H1 (cell line): ENCODE data around the gene KRTDAP. TPM values are rescaled to one million over a fixed set of nuclear protein-coding genes. Genes with fewer than 3 reads are reported as not detected.
A peak's percentile ranks its signal among the peaks of the same experiment; 100 is the strongest.

Source experiments
- CTCF ChIA-PET: fragments of 300-600 bp; sonication (Branson Sonifier 250); formaldehyde crosslinking; loops from one replicate; lab custom pipeline; 2021; ENCODE audit not compliant: partially characterized antibody; lab: Charles Lee
- POLR2A ChIA-PET: fragments of 300-600 bp; sonication (Branson Sonifier 250); formaldehyde crosslinking; loops from one replicate; lab custom pipeline; 2021; ENCODE audit warnings: inconsistent platforms; ENCODE audit not compliant: partially characterized antibody; lab: Charles Lee
- DNase-seq, 2 experiments: peaks; one replicate each; pipeline versions ENCODE4 v3.0.0 to v3.0.0-alpha.2; 2010 to 2022; ENCODE audit warnings: low spot score in 2 of 2, low read depth in 1 of 2, mixed read lengths in 1 of 2
- FAIRE-seq: peaks from 2 replicates; lab custom pipeline; 2011; peaks lifted over from hg19 to GRCh38; lab: Jason Lieb, UNC
- H2AFZ ChIP-seq: 2 replicates; pipeline ENCODE4 v1.8.1; 2012; ENCODE audit warnings: low read length, inconsistent platforms
- H2AK5ac ChIP-seq: 2 replicates; pipeline ENCODE4 v1.6.1; 2013; ENCODE audit warnings: low read depth, low read length
- H2BK120ac ChIP-seq: replicated peaks from 2 replicates; pipeline ENCODE3; 2013; ENCODE audit warnings: low read depth, low read length, inconsistent platforms
- H2BK12ac ChIP-seq: 2 replicates; pipeline ENCODE4 v1.6.1; 2013; ENCODE audit warnings: low read depth, low read length
- H2BK15ac ChIP-seq: 2 replicates; pipeline ENCODE4 v1.6.1; 2013; ENCODE audit warnings: low read length
- H2BK20ac ChIP-seq: 2 replicates; pipeline ENCODE4 v1.6.1; 2013; ENCODE audit warnings: low read length
- H2BK5ac ChIP-seq: 2 replicates; pipeline ENCODE4 v1.6.1; 2013; ENCODE audit warnings: low read depth, low read length
- H3K14ac ChIP-seq: 2 replicates; pipeline ENCODE4 v1.6.1; 2013; ENCODE audit warnings: inconsistent platforms; ENCODE audit not compliant: insufficient read length
- H3K18ac ChIP-seq: 2 replicates; pipeline ENCODE4 v1.6.1; 2013; ENCODE audit warnings: low read length; ENCODE audit errors: extremely low read depth
- H3K23ac ChIP-seq: 2 replicates; pipeline ENCODE4 v1.6.1; 2013; ENCODE audit warnings: inconsistent platforms; ENCODE audit not compliant: insufficient read length
- H3K23me2 ChIP-seq: 2 replicates; pipeline ENCODE4 v1.6.1; 2013; ENCODE audit warnings: low read depth, low read length
- H3K27ac ChIP-seq: 2 replicates; pipeline ENCODE4 v1.6.1; 2011; ENCODE audit warnings: low read depth, low read length, inconsistent platforms
- H3K27me3 ChIP-seq, 4 experiments: replicated peaks in 1 of 4; 1 replicate in 1 of 4; 2 replicates in 3 of 4; pipeline versions ENCODE4 v1.6.1 to v1.8.1; 2011 to 2013; ENCODE audit warnings: low read length in 3 of 4, mild to moderate bottlenecking in 3 of 4, inconsistent platforms in 2 of 4, mixed read lengths in 2 of 4, moderate library complexity in 1 of 4; ENCODE audit not compliant: control insufficient read depth in 3 of 4, insufficient read depth in 3 of 4; ENCODE audit errors: extremely low read depth in 1 of 4
- H3K36me3 ChIP-seq, 4 experiments: 2 replicates each; pipeline versions ENCODE4 v1.6.1 to v1.8.1; 2011 to 2013; ENCODE audit warnings: mild to moderate bottlenecking in 4 of 4, low read length in 3 of 4, moderate library complexity in 2 of 4, control low read depth in 1 of 4, inconsistent platforms in 1 of 4; ENCODE audit not compliant: insufficient read depth in 4 of 4, control insufficient read depth in 2 of 4
- H3K4ac ChIP-seq: replicated peaks from 2 replicates; pipeline ENCODE3; 2013; ENCODE audit warnings: low read length, low read depth, mixed read lengths, inconsistent platforms; ENCODE audit not compliant: insufficient read length
- H3K4me1 ChIP-seq, 4 experiments: replicated peaks in 1 of 4; 1 replicate in 1 of 4; 2 replicates in 3 of 4; pipeline versions ENCODE4 v1.6.1 to v1.8.1; 2011 to 2013; ENCODE audit warnings: low read length in 3 of 4, inconsistent platforms in 2 of 4, mixed read lengths in 1 of 4; ENCODE audit not compliant: insufficient read depth in 4 of 4, control insufficient read depth in 3 of 4
- H3K4me2 ChIP-seq, 2 experiments: 2 replicates each; pipeline versions ENCODE4 v1.6.1 to v1.8.1; 2011 to 2013; ENCODE audit warnings: low read depth in 2 of 2, low read length in 2 of 2, control low read depth in 1 of 2, inconsistent platforms in 1 of 2, mild to moderate bottlenecking in 1 of 2; ENCODE audit not compliant: insufficient read depth in 1 of 2
- H3K4me3 ChIP-seq, 4 experiments: fragments of 200-600, 300-600 bp in 1 of 4; sonication (generic), shearing (Covaris generic), sonication (Bioruptor Twin) in 1 of 4; 2 replicates each; pipeline versions ENCODE4 v1.5.1 to v1.8.1; 2011 to 2016; ENCODE audit warnings: low read length in 4 of 4, low read depth in 3 of 4, control low read depth in 2 of 4, inconsistent platforms in 2 of 4, mild to moderate bottlenecking in 2 of 4, mixed read lengths in 1 of 4, moderate library complexity in 1 of 4; ENCODE audit not compliant: insufficient read depth in 2 of 4; ENCODE audit errors: extremely low read depth in 1 of 4
- H3K56ac ChIP-seq: replicated peaks from 2 replicates; pipeline ENCODE3; 2013; ENCODE audit warnings: low read depth, mild to moderate bottlenecking, mixed read lengths, low read length, inconsistent platforms; ENCODE audit not compliant: insufficient read length
- H3K79me1 ChIP-seq: 2 replicates; pipeline ENCODE4 v1.6.1; 2013; ENCODE audit warnings: low read depth, low read length, control low read depth
- H3K79me2 ChIP-seq, 2 experiments: 2 replicates each; pipeline versions ENCODE4 v1.6.1 to v1.8.1; 2012 to 2013; ENCODE audit warnings: low read length in 2 of 2, mild to moderate bottlenecking in 2 of 2, inconsistent platforms in 1 of 2; ENCODE audit not compliant: insufficient read depth in 2 of 2, control insufficient read depth in 1 of 2
- H3K9ac ChIP-seq, 4 experiments: replicated peaks in 1 of 4; 1 replicate in 1 of 4; 2 replicates in 3 of 4; pipeline versions ENCODE4 v1.6.1 to v1.8.1; 2011 to 2013; ENCODE audit warnings: low read depth in 3 of 4, low read length in 3 of 4, control low read depth in 2 of 4, mild to moderate bottlenecking in 2 of 4, moderate library complexity in 2 of 4, inconsistent platforms in 1 of 4; ENCODE audit errors: extremely low read depth in 1 of 4
- H3K9me3 ChIP-seq, 2 experiments: 2 replicates each; pipeline versions ENCODE4 v1.6.1 to v1.8.1; 2012 to 2013; ENCODE audit warnings: mild to moderate bottlenecking in 2 of 2, moderate library complexity in 2 of 2, control low read depth in 1 of 2, inconsistent platforms in 1 of 2, low read depth in 1 of 2, low read length in 1 of 2, mixed read lengths in 1 of 2; ENCODE audit not compliant: insufficient read depth in 2 of 2
- H4K20me1 ChIP-seq, 2 experiments: replicated peaks in 1 of 2; 2 replicates each; pipeline versions ENCODE3 to v1.8.1; 2011 to 2013; ENCODE audit warnings: inconsistent platforms in 2 of 2, low read length in 2 of 2, mild to moderate bottlenecking in 1 of 2; ENCODE audit not compliant: insufficient read depth in 2 of 2, control insufficient read depth in 1 of 2
- H4K5ac ChIP-seq: 2 replicates; pipeline ENCODE4 v1.6.1; 2013; ENCODE audit warnings: low read length, low read depth, mixed read lengths, inconsistent platforms; ENCODE audit not compliant: insufficient read length
- H4K8ac ChIP-seq: 2 replicates; pipeline ENCODE4 v1.8.0; 2013; ENCODE audit warnings: mild to moderate bottlenecking, moderate library complexity, low read length, inconsistent platforms; ENCODE audit not compliant: insufficient read depth; ENCODE audit errors: extremely low read depth
- H4K91ac ChIP-seq: replicated peaks from 2 replicates; pipeline ENCODE3; 2013; ENCODE audit warnings: low read length, mixed read lengths, inconsistent platforms; ENCODE audit not compliant: insufficient read length
- E2F6 ChIP-seq: IDR thresholded peaks from 2 replicates; pipeline ENCODE4 v1.6.1; 2012; ENCODE audit warnings: inconsistent platforms
- EGR1 ChIP-seq: IDR thresholded peaks from 2 replicates; pipeline ENCODE4 v1.6.1; 2011; ENCODE audit warnings: low read depth, low read length, borderline replicate concordance
- FOSL1 ChIP-seq: IDR thresholded peaks from 2 replicates; pipeline ENCODE4 v1.6.1; 2011; ENCODE audit warnings: mild to moderate bottlenecking, low read depth, low read length, moderate library complexity; ENCODE audit not compliant: insufficient read depth
- KDM5A ChIP-seq: fragments of 200-600 bp; IDR thresholded peaks from 2 replicates; pipeline ENCODE4 v1.7.1; 2012; ENCODE audit warnings: mild to moderate bottlenecking, low read length, inconsistent platforms, mixed read lengths
- MAX ChIP-seq: IDR thresholded peaks from 2 replicates; pipeline ENCODE4 v1.6.1; 2012; ENCODE audit warnings: inconsistent platforms
- POLR2AphosphoS5 ChIP-seq: IDR thresholded peaks from 2 replicates; pipeline ENCODE4 v1.6.1; 2011; ENCODE audit warnings: low read depth, low read length
- SIN3A ChIP-seq, 2 experiments: IDR thresholded peaks in 1 of 2; conservative IDR thresholded peaks in 1 of 2; 2 replicates each; pipeline ENCODE4 v1.6.1; 2011 to 2012; ENCODE audit warnings: low read length in 2 of 2, improper control_type of control experiment in 1 of 2, low read depth in 1 of 2, mild to moderate bottlenecking in 1 of 2
- SIRT6 ChIP-seq: IDR thresholded peaks from one replicate; pipeline ENCODE4 v1.7.1; 2012; ENCODE audit warnings: low read length, inconsistent platforms
- SRF ChIP-seq: IDR thresholded peaks from 2 replicates; pipeline ENCODE4 v1.6.1; 2011; ENCODE audit warnings: mild to moderate bottlenecking, low read depth, low read length, moderate library complexity
- TAF1 ChIP-seq: IDR thresholded peaks from 2 replicates; pipeline ENCODE4 v1.6.1; 2011; ENCODE audit warnings: mild to moderate bottlenecking, low read depth, low read length
- TBP ChIP-seq: IDR thresholded peaks from 2 replicates; pipeline ENCODE4 v1.6.1; 2011; ENCODE audit warnings: low read depth, low read length, improper control_type of control experiment
- WGBS, 2 experiments: shearing (Covaris generic) in 1 of 2; methylation state at CpG; one replicate each; pipeline versions ENCODE4 v1.1.6 to v1.1.7; 2013 to 2015; ENCODE audit warnings: low lambda C conversion rate in 2 of 2, mixed read lengths in 2 of 2, inconsistent platforms in 1 of 2, low coverage in 1 of 2, missing lambda C conversion rate in 1 of 2; ENCODE audit not compliant: insufficient replicate concordance in 2 of 2, insufficient coverage in 1 of 2, insufficient read length in 1 of 2; ENCODE audit errors: extremely low coverage in 1 of 2, missing lambda C conversion rate in 1 of 2; 5-methylcytosine and 5-hydroxymethylcytosine counted together
- polyA plus RNA-seq, 7 experiments: library from polyadenylated mRNA; depleted of rRNA in 3 of 7; stranded (reverse) in 5 of 7; unstranded in 2 of 7; fragments of >200 nt in 5 of 7; fragments of 200-250 nt in 2 of 7; gene quantifications; 1 replicate in 5 of 7; 2 replicates in 1 of 7; 4 replicates in 1 of 7; pipeline versions ENCODE4 v1.2.1 to v1.2.3, GENCODE V29; 2011 to 2013; ENCODE audit warnings: missing spikeins in 2 of 7, mixed read lengths in 2 of 7
- total RNA-seq: library from RNA; stranded (reverse); fragmentation: NEBNext Ultra II Directional; extraction: Animal tissue kit (Norgen Biotek cat#: 25700); gene quantifications from 2 replicates; pipeline ENCODE4 v1.2.1, GENCODE V29; 2021

The KRTDAP gene
- total and polyA plus RNA-seq, 2 of the 8 experiments (the other 6 are each of a cell fraction or from before 2014, with no cell fraction given): 0.69 to 0.88 TPM

GRCh38 chr19:35512831-35513627, 22.8 kb upstream of the KRTDAP start:
- H4K20me1 ChIP-seq: peaks cover 0 to under 1% of the 10 kb centered on the region in 2 experiments
- H4K5ac ChIP-seq: no peak overlapping the region
- H3K4ac ChIP-seq: no peak overlapping the region
- no peak overlapping the region for H2BK5ac ChIP-seq
- no peak overlapping the region for H3K56ac ChIP-seq
- no peaks in the 10 kb centered on the region for H3K9me3 ChIP-seq
- ChIA-PET POLR2A (interaction anchor here (0.8 to 2.1 kb wide), 5 partner anchors 9 to 75 kb away, joined by 3 to 7 read pairs (median 3); no protein-coding TSS in a partner anchor), CTCF (interaction anchor here (1.2 to 2.0 kb wide), 6 partner anchors 10 to 99 kb away, joined by 5 to 9 read pairs (median 6); no protein-coding TSS in a partner anchor)
- WGBS, 2 experiments: 84% methylated on average over 15 of the region's 15 CpGs; no CpG with 5 or more reads in 1 of the 2 experiments
- peak overlapping the region in 1 of 4 experiments; percentile 57; a peak in 1 of 8 replicates for H3K4me3 ChIP-seq
- no peak overlapping the region for H2BK15ac ChIP-seq
- H3K79me1 ChIP-seq: no peaks in the 10 kb centered on the region; the same call in 1 of the 2 replicates
- H2BK20ac ChIP-seq: 0 out of 2 replicates have a peak overlapping the region, but pooled peaks have one; percentile 18
- H3K4me2 ChIP-seq: peak overlapping the region; percentile 64 to 75
- peaks cover 0 to 11% (median 6%) of the 10 kb centered on the region in 4 experiments; a peak in 3 of 7 replicates for H3K27me3 ChIP-seq
- H4K91ac ChIP-seq: no peak overlapping the region
- H3K4me1 ChIP-seq: peaks cover 0 to 24% (median 20%) of the 10 kb centered on the region in 4 experiments; a peak in 6 of 7 replicates
- H3K27ac ChIP-seq: no peak overlapping the region
- H3K36me3 ChIP-seq: peaks cover 0 to 4% (median 0%) of the 10 kb centered on the region in 4 experiments; a peak in 1 of 8 replicates
- H3K9ac ChIP-seq: no peak overlapping the region
- no peak overlapping the region for H2BK120ac ChIP-seq
- H2BK12ac ChIP-seq: peak overlapping the region; percentile 69; the same call in 1 of the 2 replicates
- H2AK5ac ChIP-seq: no peak overlapping the region
- H3K79me2 ChIP-seq: peaks cover 0 to 17% of the 10 kb centered on the region in 2 experiments; a peak in 2 of 4 replicates
- no peak for FAIRE-seq
- H4K8ac ChIP-seq: peak overlapping the region; percentile 70; the same call in 1 of the 2 replicates
- H3K23me2 ChIP-seq: peaks cover 14% of the 10 kb centered on the region
- no peak overlapping the region for H3K18ac ChIP-seq
- no peak for DNase-seq
- H3K14ac ChIP-seq: no peak overlapping the region
- no peak overlapping the region for H3K23ac ChIP-seq
- H2AFZ ChIP-seq: no peak overlapping the region
- TF ChIP-seq SIRT6: no peak
- no peak for TF ChIP-seq TAF1
- TF ChIP-seq SRF: no peak
- TF ChIP-seq MAX: no peak
- TF ChIP-seq POLR2AphosphoS5: no peak
- no peak for TF ChIP-seq EGR1
- TF ChIP-seq E2F6: no peak
- TF ChIP-seq FOSL1: no peak
- TF ChIP-seq TBP: no peak
- TF ChIP-seq KDM5A: no peak
- TF ChIP-seq SIN3A (conservative IDR thresholded peaks at IDR 0.05 in 1 of 2, IDR thresholded peaks at IDR 0.05 in 1 of 2; ENCODE audit: low read depth in 1 of 2, low read length in 2 of 2): no peak
